Measurements from ENCODE around the gene SMIM5. TPM values are rescaled to one million over a fixed set of nuclear protein-coding genes. Genes with fewer than 3 reads are reported as not detected.

Gene SMIM5
- total and polyA plus RNA-seq, 2 of the 13 experiments (the other 11 are each of a cell fraction or from before 2014, with no cell fraction given): not detected

- no peaks in the 10 kb centered on the region for H3K79me2 ChIP-seq (ENCODE audit: insufficient read depth, low read length)
- no peak overlapping the region for H3K4me2 ChIP-seq (ENCODE audit: low read depth, low read length)
- FAIRE-seq: no peak
- ATAC-seq: peak; percentile 62
- H3K4me3 ChIP-seq (replicated peaks in 1 of 3; ENCODE audit: insufficient read depth in 1 of 3, low read depth in 2 of 3, low read length in 3 of 3): no peak overlapping the region
- no peaks in the 10 kb centered on the region; a peak in 1 of 5 replicates for H3K27me3 ChIP-seq (ENCODE audit: control insufficient read depth in 1 of 2, insufficient read depth in 2 of 2, low read length in 2 of 2)
- no peak for DNase-seq (ENCODE audit: low spot score)
- no TSS peak for BruUV-seq (replicated peaks)
- 72% methylated on average over 9 of the region's 12 CpGs for WGBS (ENCODE audit: low lambda C conversion rate)
- no peaks in the 10 kb centered on the region for H4K20me1 ChIP-seq (ENCODE audit: insufficient read depth, low read length)
- no peaks in the 10 kb centered on the region for H3K9me3 ChIP-seq (ENCODE audit: low read length)
- H3K36me3 ChIP-seq (replicated peaks in 1 of 2; ENCODE audit: control insufficient read depth in 1 of 2, insufficient read depth in 2 of 2, low read length in 2 of 2): no peaks in the 10 kb centered on the region
- no peak overlapping the region for H3K27ac ChIP-seq (ENCODE audit: extremely low read length, insufficient read depth, low read length)
- peaks cover 45% of the 10 kb centered on the region for H3K4me1 ChIP-seq (ENCODE audit: insufficient read depth, low read length)
- ChIA-PET CTCF (ENCODE audit: low intra/inter-chr PET ratio, low total read pairs) (interaction anchor here (2.5 kb wide), 1 partner anchor 13 kb away, joined by 18 read pairs; no protein-coding TSS in a partner anchor), POLR2A (interaction anchor here (1.1 to 1.8 kb wide), 4 partner anchors 12 to 166 kb away, joined by 3 to 5 read pairs (median 4); no protein-coding TSS in a partner anchor)
- no peak overlapping the region for H3K9ac ChIP-seq (ENCODE audit: insufficient read depth, low read depth, low read length)
- in situ Hi-C loops (cut with HindIII; ENCODE audit: extremely low pct_ligation_motif_present, low pct_unique_long_range_greater_than_20kb) (loop anchor here (10.0 kb wide), 1 partner anchor 141 kb away; no protein-coding TSS in a partner anchor), intact Hi-C loops (cut with micrococcal nuclease; ENCODE audit: unreplicated experiment) (loop anchor here (5.0 kb wide), 1 partner anchor 138 kb away; no protein-coding TSS in a partner anchor)
- H2AFZ ChIP-seq (ENCODE audit: low read length): no peak overlapping the region
- TF ChIP-seq XRCC5 (optimal IDR thresholded peaks at IDR 0.05; ENCODE audit: low read length) (peak; percentile 45), ZNF274 (CRISPR knock-in tag; IDR thresholded peaks at IDR 0.05) (0 out of 2 replicates have a peak, but pooled peaks have one; percentile 23), TBX3 (IDR thresholded peaks at IDR 0.05; ENCODE audit: borderline replicate concordance) (no peak), HNRNPLL (IDR thresholded peaks at IDR 0.05; ENCODE audit: low read depth, low read length, poor library complexity, severe bottlenecking) (peak; percentile 15), TEF (CRISPR knock-in tag; IDR thresholded peaks at IDR 0.05) (no peak), PCBP1 (IDR thresholded peaks at IDR 0.05; ENCODE audit: borderline replicate concordance, low read depth, low read length) (0 out of 2 replicates have a peak, but pooled peaks have one; percentile 17), ZFP82 (CRISPR knock-in tag; IDR thresholded peaks at IDR 0.05; ENCODE audit: borderline replicate concordance) (0 out of 2 replicates have a peak, but pooled peaks have one; percentile 11), CTCF (CRISPR knock-in tag; IDR thresholded peaks at IDR 0.05) (peak; percentile 78), ZNF598 (CRISPR knock-in tag; IDR thresholded peaks at IDR 0.05; ENCODE audit: borderline replicate concordance) (peak; percentile 69; the same call in 1 of the 2 replicates), ZNF687 (CRISPR knock-in tag; IDR thresholded peaks at IDR 0.05) (peak; percentile 17; the same call in 1 of the 2 replicates), RBFOX2 (IDR thresholded peaks at IDR 0.05; ENCODE audit: low read depth, low read length) (0 out of 2 replicates have a peak, but pooled peaks have one; percentile 29)
- TF ChIP-seq, protein P1, sequence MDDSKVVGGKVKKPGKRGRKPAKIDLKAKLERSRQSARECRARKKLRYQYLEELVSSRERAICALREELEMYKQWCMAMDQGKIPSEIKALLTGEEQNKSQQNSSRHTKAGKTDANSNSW (CRISPR knock-in tag; IDR thresholded peaks at IDR 0.05; ENCODE audit: borderline replicate concordance): 0 out of 2 replicates have a peak, but pooled peaks have one; percentile 45
- TF ChIP-seq, protein P2, sequence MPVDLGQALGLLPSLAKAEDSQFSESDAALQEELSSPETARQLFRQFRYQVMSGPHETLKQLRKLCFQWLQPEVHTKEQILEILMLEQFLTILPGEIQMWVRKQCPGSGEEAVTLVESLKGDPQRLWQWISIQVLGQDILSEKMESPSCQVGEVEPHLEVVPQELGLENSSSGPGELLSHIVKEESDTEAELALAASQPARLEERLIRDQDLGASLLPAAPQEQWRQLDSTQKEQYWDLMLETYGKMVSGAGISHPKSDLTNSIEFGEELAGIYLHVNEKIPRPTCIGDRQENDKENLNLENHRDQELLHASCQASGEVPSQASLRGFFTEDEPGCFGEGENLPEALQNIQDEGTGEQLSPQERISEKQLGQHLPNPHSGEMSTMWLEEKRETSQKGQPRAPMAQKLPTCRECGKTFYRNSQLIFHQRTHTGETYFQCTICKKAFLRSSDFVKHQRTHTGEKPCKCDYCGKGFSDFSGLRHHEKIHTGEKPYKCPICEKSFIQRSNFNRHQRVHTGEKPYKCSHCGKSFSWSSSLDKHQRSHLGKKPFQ (CRISPR knock-in tag; IDR thresholded peaks at IDR 0.05; ENCODE audit: insufficient replicate concordance): no peak
Measured at GRCh38 chr17:75614006-75614405, 19.2 kb upstream of the SMIM5 start.

All from HepG2 (cell line).